MM.1S (cell line): ENCODE results near the gene CREBL2.
A peak's percentile ranks its signal among the peaks of the same experiment; 100 is the strongest.

ENCODE experiments used
- DNase-seq: peaks from one replicate; pipeline ENCODE4 v3.0.0-alpha.2; 2015
- H2AFZ ChIP-seq: fragments of 300-600 bp; sonication (generic); 2 replicates; pipeline ENCODE4 v1.6.0; 2016; ENCODE audit warnings: antibody characterized with exemption, low read length
- H3F3A ChIP-seq: fragments of 300-600 bp; sonication (generic); 2 replicates; pipeline ENCODE4 v1.6.1; 2016; ENCODE audit warnings: mild to moderate bottlenecking, antibody characterized with exemption, low read length, moderate library complexity, mixed read lengths; ENCODE audit not compliant: insufficient read depth
- H3K27ac ChIP-seq: fragments of 300-600 bp; sonication (generic); 2 replicates; pipeline ENCODE4 v1.5.1; 2016; ENCODE audit warnings: mild to moderate bottlenecking, low read length
- H3K27me3 ChIP-seq: fragments of 300-600 bp; sonication (generic); replicated peaks from 2 replicates; pipeline ENCODE4 v1.6.0; 2016; ENCODE audit warnings: low read length; ENCODE audit not compliant: insufficient read depth
- H3K36me3 ChIP-seq: fragments of 300-600 bp; sonication (generic); replicated peaks from 2 replicates; pipeline ENCODE4 v1.6.1; 2016; ENCODE audit warnings: mild to moderate bottlenecking, low read length, mixed read lengths; ENCODE audit not compliant: insufficient read depth
- H3K4me1 ChIP-seq: fragments of 300-600 bp; sonication (generic); 2 replicates; pipeline ENCODE4 v1.6.1; 2016; ENCODE audit warnings: low read length, mixed read lengths
- H3K4me2 ChIP-seq: fragments of 300-600 bp; sonication (generic); 2 replicates; pipeline ENCODE4 v1.6.0; 2016; ENCODE audit warnings: low read depth, low read length
- H3K4me3 ChIP-seq: fragments of 300-600 bp; sonication (generic); 2 replicates; pipeline ENCODE4 v1.5.1; 2016; ENCODE audit warnings: low read length, mixed read lengths
- H3K79me2 ChIP-seq: fragments of 300-600 bp; sonication (generic); 2 replicates; pipeline ENCODE4 v1.6.1; 2016; ENCODE audit warnings: mixed run types, low read length, mixed read lengths
- H3K9ac ChIP-seq: fragments of 300-600 bp; sonication (generic); 2 replicates; pipeline ENCODE4 v1.6.1; 2016; ENCODE audit warnings: low read length, mixed read lengths
- H3K9me2 ChIP-seq: fragments of 300-600 bp; sonication (generic); replicated peaks from 2 replicates; pipeline ENCODE4 v1.6.1; 2016; ENCODE audit warnings: mild to moderate bottlenecking, low read length, mixed read lengths; ENCODE audit not compliant: insufficient read depth
- H3K9me3 ChIP-seq: fragments of 300-600 bp; sonication (generic); replicated peaks from 2 replicates; pipeline ENCODE4 v1.6.1; 2016; ENCODE audit warnings: mild to moderate bottlenecking, low read length, mixed read lengths; ENCODE audit not compliant: insufficient read depth
- H4K20me1 ChIP-seq: fragments of 300-600 bp; sonication (generic); 2 replicates; pipeline ENCODE4 v1.6.1; 2016; ENCODE audit warnings: mild to moderate bottlenecking, low read length, moderate library complexity, mixed read lengths; ENCODE audit not compliant: insufficient read depth
- EZH2 ChIP-seq: fragments of 300-600 bp; sonication (generic); optimal IDR thresholded peaks from 2 replicates; pipeline ENCODE3; 2017; ENCODE audit warnings: low read depth, mild to moderate bottlenecking, antibody characterized with exemption, low read length, mixed read lengths
- EZH2phosphoT487 ChIP-seq: fragments of 300-600 bp; sonication (generic); IDR thresholded peaks from 2 replicates; pipeline ENCODE4 v1.6.1; 2018; ENCODE audit warnings: antibody characterized with exemption, low read length
- TF ChIP-seq, protein P1 (sequence below): fragments of 300-600 bp; sonication (generic); IDR thresholded peaks from 2 replicates; pipeline ENCODE4 v1.5.1; 2016; ENCODE audit warnings: antibody characterized with exemption, low read length, mixed read lengths

The CREBL2 gene

DNA sequence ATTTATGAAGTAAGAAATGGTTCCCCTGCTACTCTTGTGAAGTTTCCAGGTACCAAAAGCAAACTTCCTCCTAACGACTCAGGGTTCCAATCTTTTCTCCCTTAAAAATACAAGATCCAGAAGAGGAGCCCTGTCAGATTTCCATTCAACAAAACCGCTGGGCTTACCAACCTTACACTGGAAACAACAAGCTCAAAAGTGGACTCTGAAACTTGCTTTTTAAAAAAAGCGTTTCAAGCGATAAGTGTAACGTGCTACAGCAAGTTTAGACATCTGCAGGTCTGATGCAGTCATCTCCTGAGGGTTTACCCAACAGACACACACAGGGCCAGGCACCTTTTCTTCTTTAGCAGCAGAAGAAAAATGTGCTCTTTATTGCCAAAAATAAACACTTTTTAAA lies 6.9 kb upstream of the CREBL2 start:
- Histone ChIP-seq H3K4me1 (no peaks in the 10 kb centered on the region), H3K9me3 (no peaks in the 10 kb centered on the region), H3K27me3 (no peaks in the 10 kb centered on the region), H3K9ac (no peak overlapping the region), H3K36me3 (no peaks in the 10 kb centered on the region), H3K4me2 (no peak overlapping the region), H3K27ac (no peak overlapping the region), H4K20me1 (no peaks in the 10 kb centered on the region), H3F3A (no peaks in the 10 kb centered on the region), H2AFZ (no peak overlapping the region), H3K9me2 (no peaks in the 10 kb centered on the region), H3K79me2 (no peaks in the 10 kb centered on the region), H3K4me3 (no peak overlapping the region)
- no peak for DNase-seq
- TF ChIP-seq, protein P1, sequence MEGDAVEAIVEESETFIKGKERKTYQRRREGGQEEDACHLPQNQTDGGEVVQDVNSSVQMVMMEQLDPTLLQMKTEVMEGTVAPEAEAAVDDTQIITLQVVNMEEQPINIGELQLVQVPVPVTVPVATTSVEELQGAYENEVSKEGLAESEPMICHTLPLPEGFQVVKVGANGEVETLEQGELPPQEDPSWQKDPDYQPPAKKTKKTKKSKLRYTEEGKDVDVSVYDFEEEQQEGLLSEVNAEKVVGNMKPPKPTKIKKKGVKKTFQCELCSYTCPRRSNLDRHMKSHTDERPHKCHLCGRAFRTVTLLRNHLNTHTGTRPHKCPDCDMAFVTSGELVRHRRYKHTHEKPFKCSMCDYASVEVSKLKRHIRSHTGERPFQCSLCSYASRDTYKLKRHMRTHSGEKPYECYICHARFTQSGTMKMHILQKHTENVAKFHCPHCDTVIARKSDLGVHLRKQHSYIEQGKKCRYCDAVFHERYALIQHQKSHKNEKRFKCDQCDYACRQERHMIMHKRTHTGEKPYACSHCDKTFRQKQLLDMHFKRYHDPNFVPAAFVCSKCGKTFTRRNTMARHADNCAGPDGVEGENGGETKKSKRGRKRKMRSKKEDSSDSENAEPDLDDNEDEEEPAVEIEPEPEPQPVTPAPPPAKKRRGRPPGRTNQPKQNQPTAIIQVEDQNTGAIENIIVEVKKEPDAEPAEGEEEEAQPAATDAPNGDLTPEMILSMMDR: no peak
- TF ChIP-seq EZH2phosphoT487: no peak
- no peak for TF ChIP-seq EZH2

DNA sequence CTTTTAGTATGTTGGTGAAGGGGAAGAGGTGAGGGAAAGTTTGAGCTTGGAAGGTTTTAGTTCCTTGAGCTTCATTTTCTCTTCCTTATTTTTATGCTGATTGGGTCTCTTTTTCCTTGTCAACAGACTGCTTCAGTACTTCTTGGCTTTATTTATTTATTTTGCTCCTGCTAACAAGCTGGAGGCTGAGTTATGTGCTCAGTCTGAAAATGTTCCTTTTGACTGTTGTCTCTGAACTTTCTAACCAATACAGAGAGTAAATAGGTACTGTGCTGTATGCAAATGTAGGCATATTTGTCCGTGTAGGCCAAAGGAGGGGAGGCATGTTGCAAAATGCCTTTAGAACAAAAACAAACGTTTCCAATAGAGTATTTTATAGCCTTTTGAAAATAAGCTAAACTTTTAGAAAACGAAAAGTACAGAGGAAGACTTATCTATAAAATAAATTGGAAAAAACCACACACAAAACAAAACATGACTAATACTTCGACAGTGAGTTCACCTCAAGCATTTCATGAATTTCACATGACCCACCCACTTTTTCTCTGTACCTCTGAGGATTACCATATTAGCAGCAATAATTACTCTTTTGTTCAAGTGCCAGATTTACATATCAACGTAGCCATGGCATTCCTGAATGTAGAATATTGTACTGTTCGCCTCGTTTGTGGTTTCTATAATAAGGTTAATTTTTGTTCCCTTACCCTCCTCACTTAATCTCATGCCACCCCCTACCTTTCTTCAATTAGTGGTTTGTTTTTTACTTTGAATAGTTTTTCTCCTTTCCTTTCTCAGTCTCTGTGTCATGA lies 4.7 kb upstream of the CREBL2 start:
- Histone ChIP-seq H3K27ac (no peak overlapping the region), H3K27me3 (no peaks in the 10 kb centered on the region), H3K4me2 (no peak overlapping the region), H3K9me2 (no peaks in the 10 kb centered on the region), H3K9ac (no peak overlapping the region), H3K79me2 (no peaks in the 10 kb centered on the region), H3K9me3 (no peaks in the 10 kb centered on the region), H3F3A (peaks cover 7% of the 10 kb centered on the region), H2AFZ (peak overlapping the region; percentile 48), H3K36me3 (no peaks in the 10 kb centered on the region), H3K4me3 (no peak overlapping the region), H3K4me1 (no peaks in the 10 kb centered on the region), H4K20me1 (no peaks in the 10 kb centered on the region)
- no peak for DNase-seq
- TF ChIP-seq, protein P1: no peak
- TF ChIP-seq EZH2phosphoT487: no peak
- TF ChIP-seq EZH2: no peak

DNA sequence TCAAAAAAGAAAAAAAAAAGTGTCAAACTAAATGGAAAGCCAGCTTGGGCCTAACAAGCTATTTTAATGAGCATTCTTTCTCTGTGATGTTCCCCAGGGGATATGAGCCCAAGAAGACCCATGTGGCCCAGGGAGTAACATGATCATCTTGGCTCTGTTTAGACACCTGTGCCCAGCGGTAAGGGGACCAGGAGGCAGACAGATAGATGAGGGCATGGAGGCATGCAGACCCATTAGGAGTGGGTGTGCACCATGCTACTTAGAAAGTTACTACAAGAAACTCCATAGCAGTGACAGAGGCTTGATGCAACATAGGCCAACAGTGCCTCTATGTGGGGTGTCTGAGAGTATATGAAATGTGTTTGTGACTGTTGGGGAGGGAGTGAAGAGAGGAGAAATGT lies 3.1 kb upstream of the CREBL2 start:
- Histone ChIP-seq H3K27me3 (no peaks in the 10 kb centered on the region), H3K27ac (no peak overlapping the region), H3K9me2 (no peaks in the 10 kb centered on the region), H3K4me1 (0 out of 2 replicates have a peak, but pooled peaks cover 6% of the 10 kb centered on the region), H3K4me2 (no peak overlapping the region), H2AFZ (no peak overlapping the region), H3K79me2 (peaks cover 15% of the 10 kb centered on the region), H4K20me1 (no peaks in the 10 kb centered on the region), H3K36me3 (no peaks in the 10 kb centered on the region), H3K9ac (no peak overlapping the region), H3K4me3 (no peak overlapping the region), H3F3A (peaks cover 13% of the 10 kb centered on the region), H3K9me3 (no peaks in the 10 kb centered on the region)
- DNase-seq: no peak
- TF ChIP-seq EZH2phosphoT487 (no peak), EZH2 (no peak)
- TF ChIP-seq, protein P1: no peak
